Stimulated activated CD4-positive, alpha-beta T cell treated with anti-CD3 and anti-CD28 coated beads, Interleukin-15, amount 100 ng/mL, for 24 hours (primary cell): ENCODE data around the gene CSGALNACT2.
A peak's percentile ranks its signal among the peaks of the same experiment; 100 is the strongest.

Source experiments
- DNase-seq: peaks from one replicate; pipeline ENCODE4 v3.0.0-alpha.2; 2020

The CSGALNACT2 gene

GRCh38 chr10:43188702-43189101, 50.5 kb downstream of the CSGALNACT2 start:
- no peak for DNase-seq

- DNase-seq: no peak
Measured at GRCh38 chr10:43190289-43190688, 52.0 kb downstream of the CSGALNACT2 start.

GRCh38 chr10:43190775-43191174, 52.5 kb downstream of the CSGALNACT2 start:
- no peak for DNase-seq

GRCh38 chr10:43192884-43193283, 54.6 kb downstream of the CSGALNACT2 start:
- no peak for DNase-seq

GRCh38 chr10:43193496-43194080, 55.3 kb downstream of the CSGALNACT2 start:
- no peak for DNase-seq

GRCh38 chr10:43194266-43194665, 56.0 kb downstream of the CSGALNACT2 start:
- no peak for DNase-seq

GRCh38 chr10:43194859-43195258, 56.6 kb downstream of the CSGALNACT2 start:
- DNase-seq: no peak

GRCh38 chr10:43195557-43195956, 57.3 kb downstream of the CSGALNACT2 start:
- no peak for DNase-seq

GRCh38 chr10:43196131-43196980, 58.1 kb downstream of the CSGALNACT2 start:
- no peak for DNase-seq

- DNase-seq: no peak
Measured at GRCh38 chr10:43196981-43197833, 59.0 kb downstream of the CSGALNACT2 start.

GRCh38 chr10:43197834-43198681, 59.8 kb downstream of the CSGALNACT2 start:
- peak; percentile 39 for DNase-seq

GRCh38 chr10:43198682-43199005, 60.4 kb downstream of the CSGALNACT2 start:
- DNase-seq: no peak

- DNase-seq: no peak
Measured at GRCh38 chr10:43199088-43199683, 60.9 kb downstream of the CSGALNACT2 start.

GRCh38 chr10:43199684-43200537, 61.7 kb downstream of the CSGALNACT2 start:
- no peak for DNase-seq

GRCh38 chr10:43200538-43201390, 62.5 kb downstream of the CSGALNACT2 start:
- peak; percentile 1 for DNase-seq

GRCh38 chr10:43201545-43202131, 63.4 kb downstream of the CSGALNACT2 start:
- DNase-seq: peak; percentile 1

- DNase-seq: peak; percentile 77
Measured at GRCh38 chr10:43202224-43202656, 64.0 kb downstream of the CSGALNACT2 start.

- peak; percentile 63 for DNase-seq
Measured at GRCh38 chr10:43202657-43203447, 64.6 kb downstream of the CSGALNACT2 start.
